ENCODE results near the gene PAK4. TPM values are rescaled to one million over a fixed set of nuclear protein-coding genes. Genes with fewer than 3 reads are reported as not detected.

PAK4 gene
- total RNA-seq, 2 experiments from 2014 or later: 16.5 to 17.9 TPM

GRCh38 chr19:39180749-39181148 is 55.2 kb downstream of the PAK4 start:
- CTCF ChIA-PET: interaction anchor here (0.6 kb wide), 1 partner anchor 757 kb away, joined by 3 read pairs; no protein-coding TSS in a partner anchor
- no peak overlapping the region for H3K27ac Mint-ChIP-seq

GRCh38 chr19:39181500-39182173 is 56.1 kb downstream of the PAK4 start:
- Mint-ChIP-seq H3K36me3 (ENCODE audit: low read depth) (no peaks in the 10 kb centered on the region), H3K4me3 (no peak overlapping the region), H3K27me3 (no peaks in the 10 kb centered on the region), H3K4me1 (no peaks in the 10 kb centered on the region), H3K9me3 (no peaks in the 10 kb centered on the region), H3K27ac (peak overlapping the region; percentile 54)
- ChIA-PET CTCF (no interaction called here), POLR2A (no interaction called here)
- no peak for DNase-seq

More at GRCh38 chr19:39180749-39181148, 55.2 kb downstream of the PAK4 start:
- Mint-ChIP-seq H3K4me1 (no peaks in the 10 kb centered on the region), H3K27me3 (no peaks in the 10 kb centered on the region), H3K36me3 (ENCODE audit: low read depth) (no peaks in the 10 kb centered on the region), H3K4me3 (no peak overlapping the region), H3K9me3 (no peaks in the 10 kb centered on the region)
- no peak for DNase-seq
- POLR2A ChIA-PET: no interaction called here

- ChIA-PET POLR2A (no interaction called here), CTCF (no interaction called here)
- H3K4me3 Mint-ChIP-seq: no peak overlapping the region
- H3K27ac Mint-ChIP-seq: peak overlapping the region; percentile 54
- peaks cover under 1% of the 10 kb centered on the region for H3K4me1 Mint-ChIP-seq
- no peak for DNase-seq
- H3K27me3 Mint-ChIP-seq: no peaks in the 10 kb centered on the region
- no peaks in the 10 kb centered on the region for H3K9me3 Mint-ChIP-seq
- H3K36me3 Mint-ChIP-seq (ENCODE audit: low read depth): no peaks in the 10 kb centered on the region
Measured at GRCh38 chr19:39182174-39182505, 56.6 kb downstream of the PAK4 start.

- Mint-ChIP-seq H3K4me3 (no peak overlapping the region), H3K36me3 (ENCODE audit: low read depth) (no peaks in the 10 kb centered on the region), H3K27ac (no peak overlapping the region), H3K27me3 (no peaks in the 10 kb centered on the region), H3K9me3 (no peaks in the 10 kb centered on the region), H3K4me1 (peaks cover 2% of the 10 kb centered on the region)
- no peak for DNase-seq
- POLR2A ChIA-PET: no interaction called here
- CTCF ChIA-PET: interaction anchor here (0.6 kb wide), 1 partner anchor 61 kb away, joined by 3 read pairs; no protein-coding TSS in a partner anchor
Measured at GRCh38 chr19:39183104-39183503, 57.5 kb downstream of the PAK4 start.

- POLR2A ChIA-PET: no interaction called here
- CTCF ChIA-PET: interaction anchor here (1.0 to 1.4 kb wide), 2 partner anchors 41 to 64 kb away, joined by 3 to 4 read pairs; no protein-coding TSS in a partner anchor
- no peaks in the 10 kb centered on the region for H3K9me3 Mint-ChIP-seq
- no peak overlapping the region for H3K4me3 Mint-ChIP-seq
- no peak for DNase-seq
- H3K27me3 Mint-ChIP-seq: peaks cover 5% of the 10 kb centered on the region
- H3K4me1 Mint-ChIP-seq: peaks cover 2% of the 10 kb centered on the region
- no peaks in the 10 kb centered on the region for H3K36me3 Mint-ChIP-seq (ENCODE audit: low read depth)
- no peak overlapping the region for H3K27ac Mint-ChIP-seq
Measured at GRCh38 chr19:39186391-39186790, 60.8 kb downstream of the PAK4 start.

GRCh38 chr19:39187552-39187943 is 62.0 kb downstream of the PAK4 start:
- H3K9me3 Mint-ChIP-seq: no peaks in the 10 kb centered on the region
- H3K4me1 Mint-ChIP-seq: peaks cover 2% of the 10 kb centered on the region
- ChIA-PET CTCF (interaction anchor here (0.6 to 1.4 kb wide), 3 partner anchors 42 to 839 kb away, joined by 3 to 4 read pairs (median 3); no protein-coding TSS in a partner anchor), POLR2A (no interaction called here)
- no peak overlapping the region for H3K4me3 Mint-ChIP-seq
- no peaks in the 10 kb centered on the region for H3K36me3 Mint-ChIP-seq (ENCODE audit: low read depth)
- DNase-seq: no peak
- peaks cover 7% of the 10 kb centered on the region for H3K27me3 Mint-ChIP-seq
- H3K27ac Mint-ChIP-seq: no peak overlapping the region

GRCh38 chr19:39188960-39189359 is 63.4 kb downstream of the PAK4 start:
- Mint-ChIP-seq H3K36me3 (ENCODE audit: low read depth) (no peaks in the 10 kb centered on the region), H3K9me3 (no peaks in the 10 kb centered on the region), H3K4me3 (no peak overlapping the region), H3K27me3 (peaks cover 10% of the 10 kb centered on the region), H3K27ac (no peak overlapping the region), H3K4me1 (peaks cover 2% of the 10 kb centered on the region)
- DNase-seq: no peak
- ChIA-PET CTCF (interaction anchor here (0.8 kb wide), 1 partner anchor 40 kb away, joined by 3 read pairs; no protein-coding TSS in a partner anchor), POLR2A (no interaction called here)

- no peaks in the 10 kb centered on the region for H3K9me3 Mint-ChIP-seq
- H3K36me3 Mint-ChIP-seq (ENCODE audit: low read depth): no peaks in the 10 kb centered on the region
- POLR2A ChIA-PET: no interaction called here
- no peak overlapping the region for H3K4me3 Mint-ChIP-seq
- peaks cover 8% of the 10 kb centered on the region for H3K4me1 Mint-ChIP-seq
- H3K27ac Mint-ChIP-seq: no peak overlapping the region
- CTCF ChIA-PET: no interaction called here
- peaks cover 22% of the 10 kb centered on the region for H3K27me3 Mint-ChIP-seq
- DNase-seq: no peak
Measured at GRCh38 chr19:39190768-39191167, 65.2 kb downstream of the PAK4 start.

- CTCF ChIA-PET: no interaction called here
Measured at GRCh38 chr19:39192846-39193245, 67.3 kb downstream of the PAK4 start.

GRCh38 chr19:39193803-39194202 is 68.2 kb downstream of the PAK4 start:
- CTCF ChIA-PET: no interaction called here
- POLR2A ChIA-PET: no interaction called here
- Mint-ChIP-seq H3K27me3 (peaks cover 47% of the 10 kb centered on the region), H3K4me3 (no peak overlapping the region), H3K36me3 (ENCODE audit: low read depth) (no peaks in the 10 kb centered on the region), H3K9me3 (no peaks in the 10 kb centered on the region), H3K4me1 (peaks cover 23% of the 10 kb centered on the region), H3K27ac (no peak overlapping the region)
- DNase-seq: no peak

More at GRCh38 chr19:39192846-39193245, 67.3 kb downstream of the PAK4 start:
- H3K9me3 Mint-ChIP-seq: no peaks in the 10 kb centered on the region
- peaks cover 40% of the 10 kb centered on the region for H3K27me3 Mint-ChIP-seq
- H3K4me1 Mint-ChIP-seq: peaks cover 23% of the 10 kb centered on the region
- H3K4me3 Mint-ChIP-seq: no peak overlapping the region
- DNase-seq: no peak
- H3K27ac Mint-ChIP-seq: no peak overlapping the region
- POLR2A ChIA-PET: no interaction called here
- H3K36me3 Mint-ChIP-seq (ENCODE audit: low read depth): no peaks in the 10 kb centered on the region

- peaks cover 48% of the 10 kb centered on the region for H3K27me3 Mint-ChIP-seq
- no peaks in the 10 kb centered on the region for H3K36me3 Mint-ChIP-seq (ENCODE audit: low read depth)
- DNase-seq: no peak
- ChIA-PET POLR2A (no interaction called here), CTCF (interaction anchor here (0.7 kb wide), 1 partner anchor 132 kb away, joined by 3 read pairs; no protein-coding TSS in a partner anchor)
- H3K4me1 Mint-ChIP-seq: peaks cover 23% of the 10 kb centered on the region
- no peak overlapping the region for H3K27ac Mint-ChIP-seq
- H3K4me3 Mint-ChIP-seq: no peak overlapping the region
- no peaks in the 10 kb centered on the region for H3K9me3 Mint-ChIP-seq
Measured at GRCh38 chr19:39194832-39195542, 69.4 kb downstream of the PAK4 start.

- peaks cover 50% of the 10 kb centered on the region for H3K27me3 Mint-ChIP-seq
- ChIA-PET CTCF (interaction anchor here (0.7 kb wide), 1 partner anchor 131 kb away, joined by 3 read pairs; no protein-coding TSS in a partner anchor), POLR2A (no interaction called here)
- H3K36me3 Mint-ChIP-seq (ENCODE audit: low read depth): no peaks in the 10 kb centered on the region
- no peak overlapping the region for H3K27ac Mint-ChIP-seq
- no peak for DNase-seq
- peaks cover 23% of the 10 kb centered on the region for H3K4me1 Mint-ChIP-seq
- H3K9me3 Mint-ChIP-seq: no peaks in the 10 kb centered on the region
- H3K4me3 Mint-ChIP-seq: no peak overlapping the region
Measured at GRCh38 chr19:39195755-39196154, 70.2 kb downstream of the PAK4 start.

GRCh38 chr19:39196320-39196719 is 70.7 kb downstream of the PAK4 start:
- CTCF ChIA-PET: no interaction called here
- Mint-ChIP-seq H3K36me3 (ENCODE audit: low read depth) (no peaks in the 10 kb centered on the region), H3K4me3 (no peak overlapping the region), H3K4me1 (peaks cover 23% of the 10 kb centered on the region), H3K27ac (no peak overlapping the region), H3K9me3 (no peaks in the 10 kb centered on the region), H3K27me3 (peaks cover 54% of the 10 kb centered on the region)
- POLR2A ChIA-PET: no interaction called here
- DNase-seq: no peak

All from activated CD4-positive, alpha-beta T cell treated with anti-CD3 and anti-CD28 coated beads, Interleukin-2, amount 10 ng/mL, durations not matched to agents 7 days and 5 days (primary cell).